Loucy (cell line): Measurements from ENCODE around the gene NR1H3.
A peak's percentile ranks its signal among the peaks of the same experiment; 100 is the strongest.

Source experiments
- H2AFZ ChIP-seq: fragments of 200-600 bp; sonication (generic); 2 replicates; pipeline ENCODE4 v1.6.0; 2016; ENCODE audit warnings: antibody characterized with exemption, mild to moderate bottlenecking, low read length, moderate library complexity
- H3F3A ChIP-seq: fragments of 200-600 bp; 2 replicates; pipeline ENCODE4 v1.6.0; 2016; ENCODE audit warnings: antibody characterized with exemption, low read depth, mild to moderate bottlenecking
- H3K27me3 ChIP-seq: fragments of 200-600 bp; sonication (generic); 2 replicates; pipeline ENCODE4 v1.6.1; 2014; ENCODE audit warnings: low read length, mild to moderate bottlenecking; ENCODE audit not compliant: insufficient read depth, poor library complexity, severe bottlenecking
- H3K36me3 ChIP-seq: fragments of 200-600 bp; sonication (generic); 2 replicates; pipeline ENCODE4 v1.6.1; 2016; ENCODE audit warnings: low read length; ENCODE audit not compliant: insufficient read depth
- H3K4me1 ChIP-seq: fragments of 200-600 bp; sonication (generic); 2 replicates; pipeline ENCODE4 v1.5.1; 2014; ENCODE audit warnings: low read length, mild to moderate bottlenecking; ENCODE audit not compliant: insufficient read depth, poor library complexity, severe bottlenecking
- H3K4me2 ChIP-seq: fragments of 200-600 bp; sonication (generic); 2 replicates; pipeline ENCODE4 v1.6.0; 2014; ENCODE audit warnings: antibody characterized with exemption, low read length, low read depth, mild to moderate bottlenecking; ENCODE audit not compliant: poor library complexity, severe bottlenecking
- H3K4me3 ChIP-seq: fragments of 200-600 bp; sonication (generic); 2 replicates; pipeline ENCODE4 v1.5.1; 2014; ENCODE audit warnings: low read length, mild to moderate bottlenecking, mixed read lengths; ENCODE audit not compliant: poor library complexity, severe bottlenecking
- H3K79me2 ChIP-seq: fragments of 200-600 bp; sonication (generic); 2 replicates; pipeline ENCODE4 v1.6.1; 2014; ENCODE audit warnings: low read length; ENCODE audit not compliant: insufficient read depth
- H3K9ac ChIP-seq: fragments of 200-600 bp; sonication (generic); 2 replicates; pipeline ENCODE4 v1.6.0; 2014; ENCODE audit warnings: mild to moderate bottlenecking, low read depth, low read length, moderate library complexity; ENCODE audit not compliant: poor library complexity, severe bottlenecking
- H3K9me2 ChIP-seq: fragments of 200-600 bp; sonication (generic); replicated peaks from 2 replicates; pipeline ENCODE4 v1.6.1; 2016; ENCODE audit warnings: low read depth, low read length, mixed read lengths
- H3K9me3 ChIP-seq: fragments of 200-600 bp; sonication (generic); 2 replicates; pipeline ENCODE4 v1.6.1; 2014; ENCODE audit warnings: mild to moderate bottlenecking, antibody characterized with exemption, low read length, low read depth; ENCODE audit not compliant: insufficient read depth
- H4K20me1 ChIP-seq: fragments of 200-600 bp; sonication (generic); 2 replicates; pipeline ENCODE4 v1.6.0; 2014; ENCODE audit warnings: antibody characterized with exemption, low read length, mild to moderate bottlenecking; ENCODE audit not compliant: insufficient read depth, poor library complexity, severe bottlenecking
- EZH2phosphoT487 ChIP-seq: fragments of 200-600 bp; IDR thresholded peaks from 2 replicates; pipeline ENCODE4 v1.6.1; 2018; ENCODE audit warnings: antibody characterized with exemption, mild to moderate bottlenecking, moderate library complexity, borderline replicate concordance
- TF ChIP-seq, protein P1 (sequence below): fragments of 200-600 bp; sonication (generic); conservative IDR thresholded peaks from 2 replicates; pipeline ENCODE4 v1.5.1; 2014; ENCODE audit warnings: mild to moderate bottlenecking, antibody characterized with exemption, low read length

The NR1H3 gene

DNA sequence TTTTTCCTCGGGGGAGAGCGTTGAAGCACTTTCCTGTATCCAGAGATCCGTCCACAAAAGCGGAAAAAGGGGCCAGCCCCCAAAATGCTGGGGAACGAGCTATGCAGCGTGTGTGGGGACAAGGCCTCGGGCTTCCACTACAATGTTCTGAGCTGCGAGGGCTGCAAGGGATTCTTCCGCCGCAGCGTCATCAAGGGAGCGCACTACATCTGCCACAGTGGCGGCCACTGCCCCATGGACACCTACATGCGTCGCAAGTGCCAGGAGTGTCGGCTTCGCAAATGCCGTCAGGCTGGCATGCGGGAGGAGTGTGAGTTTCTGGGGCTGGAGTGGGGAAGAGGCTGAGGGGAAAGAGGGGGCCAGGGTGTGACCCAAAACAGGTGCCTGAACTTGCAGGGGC is 2.6 kb downstream of the NR1H3 start:
- Histone ChIP-seq H3K4me3 (no peak overlapping the region), H3K36me3 (no peaks in the 10 kb centered on the region), H4K20me1 (no peaks in the 10 kb centered on the region), H3K27me3 (no peaks in the 10 kb centered on the region), H3K9me3 (no peaks in the 10 kb centered on the region), H3F3A (no peaks in the 10 kb centered on the region), H3K79me2 (no peaks in the 10 kb centered on the region), H3K4me1 (peaks cover 39% of the 10 kb centered on the region), H3K4me2 (no peak overlapping the region), H3K9me2 (no peaks in the 10 kb centered on the region), H2AFZ (no peak overlapping the region), H3K9ac (no peak overlapping the region)
- TF ChIP-seq EZH2phosphoT487, result no peak
- TF ChIP-seq, protein P1, sequence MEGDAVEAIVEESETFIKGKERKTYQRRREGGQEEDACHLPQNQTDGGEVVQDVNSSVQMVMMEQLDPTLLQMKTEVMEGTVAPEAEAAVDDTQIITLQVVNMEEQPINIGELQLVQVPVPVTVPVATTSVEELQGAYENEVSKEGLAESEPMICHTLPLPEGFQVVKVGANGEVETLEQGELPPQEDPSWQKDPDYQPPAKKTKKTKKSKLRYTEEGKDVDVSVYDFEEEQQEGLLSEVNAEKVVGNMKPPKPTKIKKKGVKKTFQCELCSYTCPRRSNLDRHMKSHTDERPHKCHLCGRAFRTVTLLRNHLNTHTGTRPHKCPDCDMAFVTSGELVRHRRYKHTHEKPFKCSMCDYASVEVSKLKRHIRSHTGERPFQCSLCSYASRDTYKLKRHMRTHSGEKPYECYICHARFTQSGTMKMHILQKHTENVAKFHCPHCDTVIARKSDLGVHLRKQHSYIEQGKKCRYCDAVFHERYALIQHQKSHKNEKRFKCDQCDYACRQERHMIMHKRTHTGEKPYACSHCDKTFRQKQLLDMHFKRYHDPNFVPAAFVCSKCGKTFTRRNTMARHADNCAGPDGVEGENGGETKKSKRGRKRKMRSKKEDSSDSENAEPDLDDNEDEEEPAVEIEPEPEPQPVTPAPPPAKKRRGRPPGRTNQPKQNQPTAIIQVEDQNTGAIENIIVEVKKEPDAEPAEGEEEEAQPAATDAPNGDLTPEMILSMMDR, result no peak

DNA sequence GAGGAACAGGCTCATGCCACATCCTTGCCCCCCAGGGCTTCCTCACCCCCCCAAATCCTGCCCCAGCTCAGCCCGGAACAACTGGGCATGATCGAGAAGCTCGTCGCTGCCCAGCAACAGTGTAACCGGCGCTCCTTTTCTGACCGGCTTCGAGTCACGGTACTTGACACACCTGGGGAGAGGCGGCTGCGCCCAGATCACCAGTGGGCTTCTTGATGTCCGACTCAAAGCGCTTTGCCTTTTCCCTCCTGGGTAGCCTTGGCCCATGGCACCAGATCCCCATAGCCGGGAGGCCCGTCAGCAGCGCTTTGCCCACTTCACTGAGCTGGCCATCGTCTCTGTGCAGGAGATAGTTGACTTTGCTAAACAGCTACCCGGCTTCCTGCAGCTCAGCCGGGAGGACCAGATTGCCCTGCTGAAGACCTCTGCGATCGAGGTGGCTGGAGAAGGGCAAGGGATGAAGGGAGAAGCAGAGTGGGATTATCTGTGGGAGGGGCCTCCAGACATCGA is 3.5 kb downstream of the NR1H3 start:
- H3K4me2 ChIP-seq, result no peak overlapping the region
- H3K79me2 ChIP-seq, result no peaks in the 10 kb centered on the region
- H3K9ac ChIP-seq, result no peak overlapping the region
- no peaks in the 10 kb centered on the region for H3K9me3 ChIP-seq
- TF ChIP-seq EZH2phosphoT487, result no peak
- TF ChIP-seq, protein P1, result no peak
- no peak overlapping the region for H3K4me3 ChIP-seq
- no peaks in the 10 kb centered on the region; the same call in 1 of the 2 replicates for H3F3A ChIP-seq
- peaks cover 47% of the 10 kb centered on the region for H3K4me1 ChIP-seq
- H4K20me1 ChIP-seq, result no peaks in the 10 kb centered on the region
- H3K27me3 ChIP-seq, result no peaks in the 10 kb centered on the region
- H3K36me3 ChIP-seq, result no peaks in the 10 kb centered on the region
- H2AFZ ChIP-seq, result no peak overlapping the region
- H3K9me2 ChIP-seq, result no peaks in the 10 kb centered on the region

DNA sequence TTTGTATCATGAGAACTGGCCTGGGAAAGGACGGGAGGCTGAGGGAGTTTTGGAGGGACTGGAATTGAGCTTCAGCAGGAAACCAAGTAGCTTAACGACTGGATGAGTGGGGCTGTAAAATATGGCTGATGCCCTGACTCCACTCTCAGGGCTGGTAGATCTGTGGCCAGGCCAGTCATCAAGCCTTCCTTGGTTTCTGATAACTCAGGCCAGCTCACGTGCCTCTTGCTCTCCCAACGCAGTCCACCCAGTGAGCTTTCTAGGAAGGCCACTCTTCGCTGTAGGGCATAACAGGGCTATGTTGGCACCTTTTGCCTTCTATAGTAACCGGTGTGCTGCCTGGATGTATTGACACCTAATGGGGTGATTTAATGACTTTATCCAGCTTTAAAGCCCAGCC is 6.3 kb downstream of the NR1H3 start:
- Histone ChIP-seq H3K36me3 (no peaks in the 10 kb centered on the region), H3K9me2 (no peaks in the 10 kb centered on the region)

More for the DNA sequence above, 6.3 kb downstream of the NR1H3 start:
- Histone ChIP-seq H3K9me3 (no peaks in the 10 kb centered on the region), H3K9ac (peak overlapping the region; percentile 1), H3K4me1 (peaks cover 49% of the 10 kb centered on the region), H3F3A (peaks cover 7% of the 10 kb centered on the region), H2AFZ (no peak overlapping the region), H3K79me2 (no peaks in the 10 kb centered on the region), H3K4me2 (no peak overlapping the region), H3K4me3 (no peak overlapping the region), H4K20me1 (no peaks in the 10 kb centered on the region), H3K27me3 (no peaks in the 10 kb centered on the region)
- no peak for TF ChIP-seq EZH2phosphoT487
- TF ChIP-seq, protein P1, result no peak
